NCI-H2081 treated with DMSO at 0.1 percent for 48 hours (cell line): ENCODE measurements around the gene SMG1.
"Not testable (repeated sequence)": the region's sequence is repeated elsewhere in the genome, so short reads cannot be mapped to it uniquely, and the experiment has no call there.

ENCODE experiments used
- DNase-seq: peaks from one replicate; lab custom pipeline; 2025; lab: John Stamatoyannopoulos, UW

SMG1 gene

GRCh38 chr16:18925986-18926865, at the start of gene SMG1:
TSS of gene SMG1 (minus strand) at chr16:18926408. CDS start at chr16:18926041, 367 bp downstream.
- DNase-seq = peak; percentile 65

DNA sequence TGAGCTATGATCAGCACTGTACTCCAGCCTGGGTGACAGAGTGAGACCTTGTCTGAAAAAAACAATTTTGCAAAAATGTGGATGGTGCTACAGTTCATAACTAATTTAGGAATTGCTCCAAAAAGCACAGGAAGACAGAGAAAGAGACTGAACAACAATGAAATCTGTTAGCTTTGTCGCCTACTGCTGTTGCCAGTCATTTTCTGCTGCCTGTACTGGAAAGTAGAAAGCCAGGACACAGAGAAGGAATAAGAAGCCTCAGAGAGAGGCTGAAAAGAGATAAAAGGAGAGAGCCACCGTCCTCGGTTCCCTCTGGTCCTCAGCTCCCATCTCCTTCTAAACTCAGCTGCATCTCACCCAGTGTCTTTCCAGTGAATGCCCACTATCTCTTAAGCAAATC, 48.9 kb upstream of the SMG1 start:
- no peak for DNase-seq

DNA sequence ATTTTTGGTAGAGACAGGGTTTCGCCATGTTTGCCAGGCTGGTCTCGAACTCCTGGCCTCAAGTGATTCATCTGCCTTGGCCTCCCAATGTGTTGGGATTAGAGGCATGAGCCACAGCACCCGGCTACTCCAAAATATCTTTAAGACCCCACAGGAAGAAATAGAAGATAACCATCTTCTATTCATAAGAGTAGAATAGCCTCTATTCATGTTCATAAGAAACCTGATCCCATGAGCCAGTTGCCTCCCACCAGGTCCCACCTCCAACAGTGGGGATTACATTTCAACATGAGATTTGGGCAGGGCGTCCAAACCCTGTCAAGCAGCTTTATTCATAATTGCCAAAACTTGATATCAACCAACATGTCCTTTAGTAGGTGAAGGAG, 43.6 kb upstream of the SMG1 start:
- DNase-seq = no peak

DNA sequence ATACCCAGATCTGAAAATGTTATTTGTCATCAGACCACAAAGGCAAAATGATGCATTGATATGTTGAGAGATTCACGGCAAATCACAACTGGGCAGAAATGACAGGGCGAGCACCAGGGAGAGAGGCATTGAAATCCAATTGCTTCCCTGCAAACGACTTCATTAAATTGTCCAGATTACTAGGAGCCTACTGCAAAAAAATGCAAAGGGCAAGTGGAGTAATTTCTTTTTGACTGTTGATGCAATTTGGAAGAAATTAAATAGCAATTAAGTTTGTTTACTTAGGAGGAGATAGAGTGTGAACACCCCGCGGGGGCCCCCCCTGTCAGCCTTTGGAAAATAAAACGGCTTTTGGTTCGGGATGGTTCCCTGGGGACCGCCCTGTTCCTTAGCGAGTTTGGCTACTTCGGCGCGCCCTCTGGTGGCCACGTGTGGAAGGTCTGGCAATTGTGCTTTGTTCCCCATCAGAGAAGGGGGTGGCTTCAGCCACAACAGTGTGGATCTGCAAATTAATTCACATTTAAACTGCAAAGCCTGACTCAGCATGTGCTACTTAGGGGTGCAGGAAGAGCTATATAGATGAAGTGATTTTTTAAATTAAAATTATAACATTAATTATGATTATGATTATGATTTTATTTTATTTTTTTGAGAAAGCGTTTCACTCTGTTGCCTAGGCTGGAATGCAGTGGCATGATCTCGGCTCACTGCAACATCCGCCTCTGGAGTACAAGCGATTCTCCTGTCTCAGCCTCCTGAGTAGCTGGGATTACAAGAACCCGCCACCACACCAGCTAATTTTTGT, 43.0 kb upstream of the SMG1 start:
- DNase-seq = peak; percentile 49

DNA sequence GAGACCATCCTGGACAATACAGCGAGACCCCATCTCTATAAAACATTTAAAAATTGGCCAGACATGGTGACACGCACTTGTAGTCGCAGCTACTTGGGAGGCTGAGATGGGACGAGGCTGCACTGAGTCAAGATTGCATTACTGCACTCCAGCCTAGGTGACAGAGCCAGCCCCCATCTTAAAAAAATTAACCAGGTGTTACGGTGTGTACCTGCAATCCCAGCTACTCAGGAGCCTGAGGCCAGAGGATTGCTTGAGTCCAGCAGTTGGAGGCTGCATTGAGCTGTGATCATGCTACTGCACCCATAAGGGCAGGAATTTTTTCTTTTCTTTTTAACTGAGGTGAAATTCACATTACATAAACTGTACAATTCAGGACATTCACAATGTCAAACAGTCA, 40.6 kb upstream of the SMG1 start:
- no peak for DNase-seq

DNA sequence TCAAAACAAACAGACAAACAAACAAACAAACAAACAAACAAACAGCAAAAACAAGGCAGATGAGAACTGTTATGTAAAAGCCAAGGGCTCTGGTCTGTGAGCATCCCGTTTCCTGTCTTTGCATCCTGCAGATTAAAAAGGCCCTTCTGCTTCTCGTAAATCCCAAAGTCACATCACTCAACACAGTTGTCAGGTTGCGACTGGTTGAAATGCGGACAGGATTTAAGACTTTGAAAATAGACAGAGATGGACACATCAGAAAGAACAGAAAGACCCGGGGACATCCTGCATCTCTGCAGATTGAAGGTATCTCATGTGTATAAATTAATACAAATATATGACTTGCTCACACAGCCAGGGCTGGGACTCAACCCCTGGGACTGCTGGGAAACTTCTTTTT, 39.3 kb upstream of the SMG1 start:
- DNase-seq = no peak

- DNase-seq = no peak
Measured at GRCh38 chr16:18959031-18959505, 32.9 kb upstream of the SMG1 start.

DNA sequence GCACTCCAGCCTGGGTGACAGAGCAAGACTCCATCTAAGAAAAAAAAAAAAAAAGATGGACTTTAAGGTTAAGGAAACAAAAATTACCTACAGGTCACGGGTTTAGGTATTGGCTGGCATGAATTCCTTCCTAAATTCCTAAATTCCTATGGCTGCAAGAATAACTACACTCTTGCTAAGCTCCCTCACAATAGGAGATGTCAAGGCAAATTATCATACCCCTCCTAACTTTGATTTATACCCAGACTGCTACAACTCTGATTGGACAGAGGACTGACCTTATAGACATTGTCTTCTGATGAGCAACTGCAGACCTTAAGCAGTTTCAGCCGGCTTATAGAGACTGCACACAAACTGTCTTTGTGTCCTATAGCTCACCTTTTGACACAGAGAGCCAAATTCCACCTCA, 32.4 kb upstream of the SMG1 start:
- no peak for DNase-seq

DNA sequence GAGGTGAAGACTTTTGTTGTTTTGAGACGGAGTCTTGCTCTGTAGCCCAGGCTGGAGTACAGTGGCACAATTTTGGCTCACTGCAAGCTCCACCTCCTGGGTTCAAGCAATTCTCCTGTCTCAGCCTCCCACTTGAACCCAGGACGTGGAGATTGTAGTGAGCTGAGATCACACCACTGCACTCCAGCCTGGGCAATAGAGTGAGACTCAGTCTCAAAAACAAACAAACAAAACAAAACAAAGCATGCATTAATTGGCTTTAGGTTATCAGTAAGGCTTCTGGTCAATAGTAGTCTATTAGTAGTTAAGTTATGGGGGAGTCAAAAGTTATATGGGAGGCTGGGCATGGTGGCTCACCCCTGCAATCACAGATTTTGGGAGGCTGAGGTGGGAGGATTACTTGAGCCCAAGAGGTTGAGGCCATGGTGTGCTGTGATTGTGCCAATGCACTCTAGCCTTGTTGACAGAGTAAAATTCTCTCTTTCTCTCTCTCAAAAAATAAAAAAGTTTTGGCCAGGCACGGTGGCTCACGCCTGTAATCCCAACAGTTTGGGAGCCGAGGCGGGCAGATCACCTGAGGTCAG, 30.5 kb upstream of the SMG1 start:
- not testable (repeated sequence) for DNase-seq

GRCh38 chr16:18955874-18956580, 29.8 kb upstream of the SMG1 start:
- not testable (repeated sequence) for DNase-seq

- DNase-seq = no peak
Measured at GRCh38 chr16:18953547-18953946, 27.3 kb upstream of the SMG1 start.

- no peak for DNase-seq
Measured at GRCh38 chr16:18950469-18951185, 24.4 kb upstream of the SMG1 start.

- no peak for DNase-seq
Measured at GRCh38 chr16:18948372-18949020, 22.3 kb upstream of the SMG1 start.

- no peak for DNase-seq
Measured at GRCh38 chr16:18945233-18945632, 19.0 kb upstream of the SMG1 start.

- DNase-seq = no peak
Measured at GRCh38 chr16:18943414-18943813, 17.2 kb upstream of the SMG1 start.

- DNase-seq = no peak
Measured at GRCh38 chr16:18942061-18942460, 15.9 kb upstream of the SMG1 start.

- no peak for DNase-seq
Measured at GRCh38 chr16:18941471-18941870, 15.3 kb upstream of the SMG1 start.

DNA sequence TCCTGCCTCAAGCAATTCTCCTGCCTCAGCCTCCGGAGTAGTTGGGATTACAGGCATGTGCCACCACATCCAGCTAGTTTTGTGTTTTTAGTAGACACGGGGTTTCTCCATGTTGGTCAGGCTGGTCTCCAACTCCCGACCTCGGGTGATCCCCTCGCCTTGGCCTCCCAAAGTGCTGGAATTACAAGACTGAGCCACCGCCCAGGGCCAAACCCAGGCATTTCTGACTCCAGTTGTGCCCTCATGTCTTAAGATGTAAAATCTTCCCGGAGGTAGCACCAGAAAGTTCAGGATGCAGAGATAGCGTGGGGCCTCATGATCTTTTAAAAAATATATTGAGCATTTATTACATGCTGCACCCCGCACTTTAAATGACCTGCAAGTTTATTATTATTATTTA, 12.8 kb upstream of the SMG1 start:
- DNase-seq = no peak

DNA sequence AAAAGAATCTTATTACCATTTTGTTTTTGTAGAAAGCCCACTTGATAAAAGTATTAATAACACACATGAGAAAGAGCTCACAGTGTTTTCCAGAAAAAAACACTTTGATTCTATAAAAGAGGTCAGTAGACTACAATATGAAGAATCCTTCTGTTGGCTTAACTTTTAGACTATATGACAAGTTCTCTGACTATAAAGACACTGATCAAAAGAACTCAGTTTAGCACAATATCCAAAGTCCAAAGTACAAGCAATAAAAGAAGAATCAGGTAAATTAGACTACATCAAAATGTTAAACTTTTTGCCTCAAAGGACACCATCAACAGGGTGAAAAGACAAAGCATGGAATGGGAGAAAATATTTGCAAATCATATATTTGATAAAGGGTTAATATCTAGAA, 11.2 kb upstream of the SMG1 start:
- no peak for DNase-seq

GRCh38 chr16:18936727-18937340, 10.6 kb upstream of the SMG1 start:
- no peak for DNase-seq
